HS-5 (cell line): ENCODE measurements around the gene PLCXD1.
"Not testable (repeated sequence)": the region's sequence is repeated elsewhere in the genome, so short reads cannot be mapped to it uniquely, and the experiment has no call there.

Source experiments
- DNase-seq: peaks from one replicate; pipeline ENCODE4 v3.0.0-alpha.2; 2012; ENCODE audit warnings: low read depth

PLCXD1 gene

GRCh38 chrX:350148-350533 is 69.0 kb downstream of the PLCXD1 start:
- DNase-seq: no peak

- DNase-seq: no peak
These were observed 69.5 kb downstream of the PLCXD1 start for GRCh38 chrX:350534-351323.

GRCh38 chrX:351324-351641 is 70.1 kb downstream of the PLCXD1 start:
- DNase-seq: not testable (repeated sequence)

GRCh38 chrX:351736-352135 is 70.6 kb downstream of the PLCXD1 start:
- no peak for DNase-seq

- no peak for DNase-seq
These were observed 71.0 kb downstream of the PLCXD1 start for GRCh38 chrX:352181-352580.

- no peak for DNase-seq
These were observed 71.6 kb downstream of the PLCXD1 start for GRCh38 chrX:352582-353314.
